Glutamatergic neuron (in vitro differentiated cells): Measurements from ENCODE around the gene IFITM1. TPM values are rescaled to one million over a fixed set of nuclear protein-coding genes. Genes with fewer than 3 reads are reported as not detected.
A peak's percentile ranks its signal among the peaks of the same experiment; 100 is the strongest.

ENCODE experiments used
- DNase-seq: peaks from one replicate; pipeline ENCODE4 v3.0.0; 2022
- H3K27ac Mint-ChIP-seq: one replicate; pipeline ENCODE4 v1.8.0; 2020; ENCODE audit warnings: mild to moderate bottlenecking, mixed read lengths, inconsistent platforms; ENCODE audit not compliant: unreplicated experiment
- H3K27me3 Mint-ChIP-seq: one replicate; pipeline ENCODE4 v1.8.0; 2020; ENCODE audit warnings: mild to moderate bottlenecking, moderate library complexity, mixed read lengths, inconsistent platforms; ENCODE audit not compliant: unreplicated experiment
- H3K36me3 Mint-ChIP-seq: one replicate; pipeline ENCODE4 v1.8.0; 2020; ENCODE audit warnings: mild to moderate bottlenecking, mixed read lengths, inconsistent platforms; ENCODE audit not compliant: unreplicated experiment
- H3K4me1 Mint-ChIP-seq: one replicate; pipeline ENCODE4 v1.8.0; 2020; ENCODE audit warnings: mild to moderate bottlenecking, low read depth, mixed read lengths, inconsistent platforms; ENCODE audit not compliant: unreplicated experiment
- H3K4me3 Mint-ChIP-seq: one replicate; pipeline ENCODE4 v1.8.0; 2020; ENCODE audit warnings: mild to moderate bottlenecking, mixed read lengths, inconsistent platforms; ENCODE audit not compliant: unreplicated experiment
- H3K9me3 Mint-ChIP-seq: one replicate; pipeline ENCODE4 v1.8.0; 2020; ENCODE audit warnings: mild to moderate bottlenecking, moderate library complexity, mixed read lengths, inconsistent platforms; ENCODE audit not compliant: unreplicated experiment
- CTCF ChIP-seq: fragments of 200-600 bp; sonication (generic); IDR thresholded peaks from one replicate; pipeline ENCODE4 v1.5.0; 2021; ENCODE audit not compliant: partially characterized antibody, unreplicated experiment
- total RNA-seq: library from RNA; stranded (reverse); fragmentation: NEBNext Ultra II Directional; extraction: Animal tissue kit (Norgen Biotek cat#: 25700); gene quantifications from one replicate; pipeline ENCODE4 v1.2.1, GENCODE V29; 2021; ENCODE audit not compliant: unreplicated experiment

The IFITM1 gene
- total RNA-seq, 1 donor from 2014 or later = 2.6 TPM

GRCh38 chr11:276219-276618, 37.6 kb upstream of the IFITM1 start:
- no peak for DNase-seq
- no peak overlapping the region for H3K27ac Mint-ChIP-seq
- no peaks in the 10 kb centered on the region for H3K4me1 Mint-ChIP-seq
- peaks cover 8% of the 10 kb centered on the region for H3K27me3 Mint-ChIP-seq
- H3K4me3 Mint-ChIP-seq = no peak overlapping the region
- H3K36me3 Mint-ChIP-seq = peaks cover 5% of the 10 kb centered on the region
- H3K9me3 Mint-ChIP-seq = peaks cover 5% of the 10 kb centered on the region
- TF ChIP-seq CTCF = no peak

GRCh38 chr11:278001-278951, 35.6 kb upstream of the IFITM1 start, which contains the start of gene NLRP6:
Gene NLRP6, plus strand, starts transcription at chr11:278407. Its CDS starts 163 bp downstream, at chr11:278570.
- peaks cover 9% of the 10 kb centered on the region for H3K9me3 Mint-ChIP-seq
- TF ChIP-seq CTCF = no peak
- H3K36me3 Mint-ChIP-seq = peaks cover 5% of the 10 kb centered on the region
- H3K27ac Mint-ChIP-seq = no peak within 1 kb of the TSS
- peaks cover 23% of the 10 kb centered on the region for H3K27me3 Mint-ChIP-seq
- peak within 1 kb of the TSS; percentile 30 for H3K4me3 Mint-ChIP-seq
- DNase-seq = no peak
- peaks cover 3% of the 10 kb centered on the region for H3K4me1 Mint-ChIP-seq

GRCh38 chr11:279040-279965, 34.5 kb upstream of the IFITM1 start:
- H3K36me3 Mint-ChIP-seq = peaks cover 5% of the 10 kb centered on the region
- peaks cover 3% of the 10 kb centered on the region for H3K4me1 Mint-ChIP-seq
- H3K27me3 Mint-ChIP-seq = peaks cover 22% of the 10 kb centered on the region
- H3K27ac Mint-ChIP-seq = no peak overlapping the region
- H3K9me3 Mint-ChIP-seq = peaks cover 12% of the 10 kb centered on the region
- no peak for TF ChIP-seq CTCF
- H3K4me3 Mint-ChIP-seq = no peak overlapping the region
- DNase-seq = no peak

GRCh38 chr11:279966-280705, 33.7 kb upstream of the IFITM1 start:
- TF ChIP-seq CTCF = no peak
- H3K4me1 Mint-ChIP-seq = peaks cover 3% of the 10 kb centered on the region
- peaks cover 22% of the 10 kb centered on the region for H3K27me3 Mint-ChIP-seq
- no peak overlapping the region for H3K27ac Mint-ChIP-seq
- peaks cover 14% of the 10 kb centered on the region for H3K9me3 Mint-ChIP-seq
- H3K4me3 Mint-ChIP-seq = peak overlapping the region; percentile 59
- DNase-seq = no peak
- H3K36me3 Mint-ChIP-seq = peaks cover 5% of the 10 kb centered on the region
